GM18526 (cell line): ENCODE measurements around the gene RFTN1.

ENCODE experiments used
- POLR2A ChIP-seq: IDR thresholded peaks from 3 replicates; pipeline ENCODE4 v1.6.1; 2011; ENCODE audit not compliant: insufficient read length; ENCODE audit errors: extremely low read depth

The RFTN1 gene

DNA sequence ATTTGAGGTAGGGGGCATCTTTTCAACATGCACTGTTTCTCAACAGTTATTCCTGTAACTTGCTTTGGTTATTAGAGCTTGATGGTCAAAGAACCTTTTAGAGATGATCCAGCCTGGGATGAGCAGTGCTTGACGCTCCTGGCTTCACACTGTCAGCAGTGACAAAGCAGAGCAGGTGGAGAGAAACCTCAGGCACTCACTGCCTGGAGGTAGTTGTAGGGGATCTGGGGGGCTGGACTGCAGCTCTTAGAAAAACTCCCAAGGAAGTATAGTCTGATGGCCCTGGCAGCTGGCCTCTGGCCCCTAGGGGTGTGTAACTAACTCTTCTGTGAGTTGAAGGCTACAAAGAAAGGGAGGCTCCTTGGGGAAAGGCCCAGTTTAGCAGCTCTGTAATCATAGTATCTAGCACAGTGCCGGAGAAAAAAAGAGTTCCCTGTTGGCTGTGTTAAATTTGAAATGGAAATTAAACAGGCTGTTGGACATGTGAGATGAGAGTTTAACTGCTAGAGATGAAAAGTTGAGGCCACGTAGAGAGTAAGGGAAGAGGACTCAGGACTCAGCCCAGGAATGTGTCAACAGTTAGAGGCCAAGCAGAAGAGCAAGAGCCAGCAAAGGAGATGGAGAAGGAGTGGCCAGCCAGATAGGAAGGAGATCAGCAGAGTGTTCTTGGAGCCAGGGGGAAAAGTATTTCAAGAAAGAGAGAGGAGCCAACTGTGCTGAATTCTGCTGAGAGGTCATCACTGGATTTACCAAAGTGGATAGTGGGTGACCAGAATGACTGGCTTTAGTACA lies 234.3 kb downstream of the RFTN1 start:
- TF ChIP-seq POLR2A, result no peak

DNA sequence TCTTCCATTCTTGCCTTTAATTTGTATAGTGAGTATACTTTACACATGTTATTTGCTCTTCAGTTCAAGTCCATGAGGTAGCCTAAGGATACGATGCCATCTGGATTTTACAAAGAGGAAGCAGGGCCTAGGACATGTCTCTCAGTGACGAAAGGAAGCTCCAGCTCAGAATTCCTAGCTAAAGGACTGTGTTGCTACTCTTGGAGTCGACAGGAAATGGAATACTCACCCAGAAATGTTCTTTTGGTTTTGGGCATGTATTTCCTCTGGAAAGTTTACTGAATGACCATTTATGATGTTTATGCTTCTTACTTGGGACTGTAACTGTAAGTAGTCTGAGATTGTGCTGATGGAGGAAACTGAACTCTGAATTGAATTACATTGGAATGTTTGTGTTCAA lies 236.0 kb downstream of the RFTN1 start:
- TF ChIP-seq POLR2A, result no peak

DNA sequence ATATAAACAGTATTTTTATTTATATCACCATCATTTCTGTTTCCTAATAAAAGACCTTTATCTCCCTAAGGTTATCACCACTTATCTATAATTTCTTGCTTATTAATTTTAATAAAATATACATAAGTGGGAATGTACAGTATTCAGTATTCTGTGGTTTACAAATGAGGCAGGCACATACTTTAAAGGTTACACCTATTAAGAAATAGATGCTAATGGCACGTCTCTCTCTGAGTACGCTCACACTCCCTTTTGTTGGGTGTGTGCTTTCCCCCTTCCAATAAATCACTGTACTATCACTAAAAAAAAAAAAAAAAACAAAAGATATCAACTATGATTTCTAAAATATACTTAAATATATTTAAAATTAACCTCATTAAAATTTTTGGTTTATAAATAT lies 239.6 kb downstream of the RFTN1 start:
- TF ChIP-seq POLR2A, result no peak

DNA sequence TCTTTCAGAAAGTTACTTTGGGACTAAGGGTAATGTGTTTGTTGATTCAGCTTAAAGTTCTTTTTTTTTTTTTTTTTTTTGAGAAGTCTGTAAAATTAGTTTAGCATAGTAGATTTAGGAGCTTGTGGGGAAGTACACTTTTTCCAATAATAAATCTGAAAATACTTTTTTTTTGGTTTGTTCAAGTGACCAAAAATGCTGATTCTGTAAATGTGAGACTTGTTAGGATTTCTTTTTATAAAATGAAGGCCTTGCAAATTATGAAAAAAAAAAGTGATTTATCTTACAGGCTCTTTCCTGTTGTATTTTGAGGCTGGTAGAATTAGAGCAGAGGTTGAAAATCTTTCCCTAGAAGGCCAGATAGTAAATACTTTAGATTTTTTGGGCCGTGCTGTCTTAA lies 240.9 kb downstream of the RFTN1 start:
- TF ChIP-seq POLR2A, result no peak

DNA sequence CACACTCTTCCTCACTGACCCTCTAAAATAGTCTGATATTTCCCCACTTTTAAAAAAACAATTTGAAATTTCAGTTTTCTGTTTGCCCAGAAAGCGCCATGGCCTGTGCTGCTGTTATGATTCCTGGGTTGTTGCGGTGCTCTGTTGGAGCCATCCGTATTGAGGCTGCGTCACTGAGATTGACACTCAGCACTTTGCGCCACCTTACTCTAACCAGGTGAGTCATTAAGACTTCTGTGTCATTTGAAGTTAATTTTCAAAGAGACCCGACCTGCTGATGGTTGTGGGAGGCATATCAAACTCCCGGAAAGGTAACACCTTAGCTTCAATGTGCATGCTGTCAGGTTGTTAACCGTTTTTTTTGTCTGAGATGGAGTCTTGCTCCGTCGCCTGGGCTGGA lies 242.6 kb downstream of the RFTN1 start:
- TF ChIP-seq POLR2A, result no peak

DNA sequence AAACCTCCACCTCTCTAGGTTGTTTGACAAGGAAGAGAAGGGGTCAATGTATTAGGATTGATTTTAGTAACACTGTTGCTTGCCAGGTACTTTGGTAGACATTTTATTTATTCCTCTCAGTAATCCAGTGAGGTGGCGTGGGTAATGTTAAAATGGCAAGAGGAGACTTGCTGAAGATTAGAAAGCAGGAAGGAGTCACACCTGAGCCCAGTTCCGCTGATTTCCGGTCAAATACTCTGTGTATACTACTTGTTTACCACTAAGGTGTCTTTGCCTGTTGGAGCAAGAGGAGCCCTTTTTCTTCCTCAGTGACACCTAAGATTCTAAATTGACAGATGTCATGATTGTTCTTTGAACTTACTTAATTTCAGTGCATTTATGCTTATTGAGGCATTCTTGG lies 246.8 kb downstream of the RFTN1 start:
- TF ChIP-seq POLR2A, result no peak
